CD14-positive monocyte (primary cell): ENCODE results near the gene KRTAP3-3. TPM values are rescaled to one million over a fixed set of nuclear protein-coding genes. Genes with fewer than 3 reads are reported as not detected.

Experiments
- DNase-seq, 3 donors: peaks; one replicate each; pipeline ENCODE4 v3.0.0-alpha.2; 2011 to 2022
- H2AFZ ChIP-seq: 2 replicates; pipeline ENCODE4 v1.6.0; 2012; ENCODE audit warnings: mild to moderate bottlenecking, low read depth, low read length, inconsistent platforms; ENCODE audit not compliant: insufficient read depth, poor library complexity, severe bottlenecking
- H3K27ac ChIP-seq, 2 donors: 1 replicate in 1 of 2; 2 replicates in 1 of 2; pipeline ENCODE4 v1.5.1; 2012 to 2013; ENCODE audit warnings: low read length in 2 of 2, control low read depth in 1 of 2, inconsistent platforms in 1 of 2, low read depth in 1 of 2, mild to moderate bottlenecking in 1 of 2
- H3K27me3 ChIP-seq, 2 donors: one replicate each; pipeline versions ENCODE4 v1.6.0 to v1.6.1; 2011 to 2013; ENCODE audit warnings: low read length in 2 of 2; ENCODE audit not compliant: control insufficient read depth in 2 of 2, insufficient read depth in 2 of 2
- H3K36me3 ChIP-seq, 2 donors: replicated peaks in 1 of 2; 1 replicate in 1 of 2; 2 replicates in 1 of 2; pipeline versions ENCODE4 v1.5.1 to v1.6.1; 2012 to 2013; ENCODE audit warnings: low read length in 2 of 2, control low read depth in 1 of 2, inconsistent platforms in 1 of 2, mild to moderate bottlenecking in 1 of 2; ENCODE audit not compliant: insufficient read depth in 2 of 2, control insufficient read depth in 1 of 2
- H3K4me1 ChIP-seq, 2 donors: 1 replicate in 1 of 2; 2 replicates in 1 of 2; pipeline versions ENCODE4 v1.5.1 to v1.6.1; 2012 to 2013; ENCODE audit warnings: low read length in 2 of 2, control low read depth in 1 of 2, inconsistent platforms in 1 of 2, mild to moderate bottlenecking in 1 of 2, moderate library complexity in 1 of 2; ENCODE audit not compliant: insufficient read depth in 2 of 2, control insufficient read depth in 1 of 2
- H3K4me2 ChIP-seq: replicated peaks from 2 replicates; pipeline ENCODE3; 2012; ENCODE audit warnings: low read length, moderate library complexity, mild to moderate bottlenecking; ENCODE audit not compliant: poor library complexity, severe bottlenecking; ENCODE audit errors: extremely low read depth
- H3K4me3 ChIP-seq, 3 experiments: fragments of 200-600 bp in 1 of 3; sonication (generic) in 1 of 3; replicated peaks in 1 of 3; 1 replicate in 2 of 3; 2 replicates in 1 of 3; pipeline ENCODE4 v1.5.1; 2011 to 2013; ENCODE audit warnings: low read length in 3 of 3, mild to moderate bottlenecking in 3 of 3, control low read depth in 2 of 3, low read depth in 2 of 3, inconsistent platforms in 1 of 3, moderate library complexity in 1 of 3
- H3K79me2 ChIP-seq: 2 replicates; pipeline ENCODE4 v1.6.0; 2012; ENCODE audit warnings: mild to moderate bottlenecking, control low read depth, inconsistent platforms, low read length, moderate library complexity; ENCODE audit not compliant: insufficient read depth
- H3K9ac ChIP-seq: 2 replicates; pipeline ENCODE4 v1.6.0; 2017; ENCODE audit warnings: low read length, mild to moderate bottlenecking; ENCODE audit not compliant: insufficient read depth, poor library complexity, severe bottlenecking
- H3K9me3 ChIP-seq, 2 donors: replicated peaks in 1 of 2; 1 replicate in 1 of 2; 2 replicates in 1 of 2; pipeline versions ENCODE4 v1.5.1 to v1.6.1; 2012 to 2013; ENCODE audit warnings: low read length in 2 of 2, control low read depth in 1 of 2; ENCODE audit not compliant: control insufficient read depth in 1 of 2, insufficient read depth in 1 of 2
- H4K20me1 ChIP-seq: 2 replicates; pipeline ENCODE4 v1.6.0; 2012; ENCODE audit warnings: mild to moderate bottlenecking, low read length, control low read depth, moderate library complexity; ENCODE audit not compliant: insufficient read depth
- H3K27ac Mint-ChIP-seq, 7 donors: one replicate each; pipeline ENCODE4 v1.8.0; 2020; ENCODE audit warnings: mild to moderate bottlenecking in 7 of 7, mixed read lengths in 7 of 7, moderate library complexity in 6 of 7, inconsistent platforms in 2 of 7
- H3K27me3 Mint-ChIP-seq, 3 donors: one replicate each; pipeline ENCODE4 v1.8.0; 2021 to 2022; ENCODE audit warnings: low read depth in 3 of 3, mild to moderate bottlenecking in 3 of 3, mixed read lengths in 3 of 3, moderate library complexity in 3 of 3, inconsistent platforms in 1 of 3
- H3K36me3 Mint-ChIP-seq, 2 donors: one replicate each; pipeline ENCODE4 v1.8.0; 2020; ENCODE audit warnings: mixed read lengths in 2 of 2, inconsistent platforms in 1 of 2, mild to moderate bottlenecking in 1 of 2
- H3K4me1 Mint-ChIP-seq: one replicate; pipeline ENCODE4 v1.8.0; 2020; ENCODE audit warnings: mild to moderate bottlenecking, mixed read lengths
- H3K4me3 Mint-ChIP-seq, 2 donors: one replicate each; pipeline ENCODE4 v1.8.0; 2020; ENCODE audit warnings: mild to moderate bottlenecking in 2 of 2, mixed read lengths in 2 of 2, moderate library complexity in 1 of 2
- H3K9me3 Mint-ChIP-seq, 7 donors: one replicate each; pipeline ENCODE4 v1.8.0; 2020 to 2022; ENCODE audit warnings: mixed read lengths in 7 of 7, mild to moderate bottlenecking in 6 of 7, moderate library complexity in 6 of 7, inconsistent platforms in 2 of 7
- CTCF ChIP-seq: fragments of 200-600 bp; IDR thresholded peaks from one replicate; pipeline ENCODE4 v1.8.0; 2022; ENCODE audit warnings: antibody characterized with exemption, mild to moderate bottlenecking
- WGBS: methylation state at CpG from one replicate; pipeline ENCODE4 v1.1.5; 2013; ENCODE audit warnings: missing lambda C conversion rate; ENCODE audit not compliant: insufficient coverage; 5-methylcytosine and 5-hydroxymethylcytosine counted together
- intact Hi-C, 2 donors: fragments of 100-400 bp; cut with micrococcal nuclease; formaldehyde crosslinking; loops; one replicate each; pipeline versions ENCODE4 v1.15.0 to v1.15.1; 2023
- polyA plus RNA-seq, 3 donors: library from polyadenylated mRNA; depleted of rRNA in 1 of 3; unstranded in 2 of 3; stranded (reverse) in 1 of 3; fragments of 300-500 nt in 2 of 3; fragments of >200 nt in 1 of 3; fragmentation: Illumina TruSeq in 2 of 3; gene quantifications; 1 replicate in 2 of 3; 2 replicates in 1 of 3; pipeline ENCODE4 v1.2.3, GENCODE V29; 2012 to 2021

KRTAP3-3 gene
- polyA plus RNA-seq, 3 donors: not detected

DNA sequence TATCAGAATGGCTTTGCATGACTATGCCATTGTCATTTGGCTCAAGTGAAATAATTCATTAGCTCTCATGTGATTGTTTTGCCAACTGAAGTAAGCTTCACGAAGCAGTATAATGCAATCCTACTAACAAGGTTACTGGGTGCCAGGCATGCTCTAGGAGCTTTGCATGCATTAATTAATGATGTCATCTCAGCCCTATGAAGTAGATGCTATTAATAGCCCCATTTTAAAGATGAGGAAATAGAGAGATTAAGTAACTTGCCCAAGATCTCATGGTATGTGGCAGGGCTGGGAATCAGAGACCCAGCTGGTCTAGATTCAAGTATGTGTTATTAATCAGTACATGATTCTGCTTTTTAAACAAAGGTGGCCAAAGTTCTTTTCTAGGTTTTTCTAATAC, 41.3 kb downstream of the KRTAP3-3 start:
- Histone ChIP-seq H4K20me1 (no peaks in the 10 kb centered on the region), H3K27ac (no peak overlapping the region), H3K4me2 (no peak overlapping the region), H3K9ac (no peak overlapping the region), H3K36me3 (no peaks in the 10 kb centered on the region), H3K9me3 (no peaks in the 10 kb centered on the region), H3K4me3 (no peak overlapping the region), H2AFZ (no peak overlapping the region), H3K4me1 (peaks cover 0 to 9% of the 10 kb centered on the region in 2 donors), H3K79me2 (no peaks in the 10 kb centered on the region), H3K27me3 (peaks cover 5 to 14% of the 10 kb centered on the region in 2 donors)
- no peaks in the 10 kb centered on the region for H3K36me3 Mint-ChIP-seq
- peaks cover 0 to 2% (median 0%) of the 10 kb centered on the region in 7 donors for H3K9me3 Mint-ChIP-seq
- DNase-seq: peak; percentile 49 to 75 (median 56)
- no peak overlapping the region for H3K4me3 Mint-ChIP-seq
- WGBS: no CpG with 5 or more reads among the region's 1 CpG
- intact Hi-C loops: no loop called here
- peaks cover 10% of the 10 kb centered on the region for H3K4me1 Mint-ChIP-seq
- H3K27ac Mint-ChIP-seq: no peak overlapping the region
- TF ChIP-seq CTCF: no peak
- peaks cover 22 to 47% (median 24%) of the 10 kb centered on the region in 3 donors for H3K27me3 Mint-ChIP-seq

- no peak overlapping the region for H2AFZ ChIP-seq
- no peak overlapping the region for H3K27ac Mint-ChIP-seq
- DNase-seq: no peak
- no peak overlapping the region for H3K9ac ChIP-seq
- H3K4me1 ChIP-seq: peaks cover 0 to 9% of the 10 kb centered on the region in 2 donors
- no peaks in the 10 kb centered on the region for H3K79me2 ChIP-seq
- H3K9me3 ChIP-seq: no peaks in the 10 kb centered on the region
- no CpG with 5 or more reads among the region's 2 CpGs for WGBS
- no peak overlapping the region for H3K4me2 ChIP-seq
- H3K4me1 Mint-ChIP-seq: peaks cover 10% of the 10 kb centered on the region
- H3K4me3 Mint-ChIP-seq: no peak overlapping the region
- H3K27ac ChIP-seq: no peak overlapping the region
- H4K20me1 ChIP-seq: no peaks in the 10 kb centered on the region
- H3K4me3 ChIP-seq: no peak overlapping the region
- H3K9me3 Mint-ChIP-seq: peaks cover 0 to 2% (median 0%) of the 10 kb centered on the region in 7 donors
- peaks cover 22 to 50% (median 26%) of the 10 kb centered on the region in 3 donors for H3K27me3 Mint-ChIP-seq
- no peaks in the 10 kb centered on the region for H3K36me3 ChIP-seq
- TF ChIP-seq CTCF: no peak
- peaks cover 7 to 16% of the 10 kb centered on the region in 2 donors for H3K27me3 ChIP-seq
- intact Hi-C loops: no loop called here
- H3K36me3 Mint-ChIP-seq: no peaks in the 10 kb centered on the region
These were observed 41.8 kb downstream of the KRTAP3-3 start for GRCh38 chr17:40952154-40952553.
